Activated T-cell treated with anti-CD3 and anti-CD28 coated beads, Interleukin-2, amount 50 U/mL, for 72 hours (primary cell): ENCODE data around the gene VEGFA. TPM values are rescaled to one million over a fixed set of nuclear protein-coding genes. Genes with fewer than 3 reads are reported as not detected.

ENCODE experiments used
- ATAC-seq, 2 donors: fragments of 150-1000 bp; cut with Tn5 transposase; replicated peaks in 1 of 2; 2 replicates each; pipeline ENCODE4 v1.10.0; 2021; ENCODE audit warnings: moderate library complexity in 2 of 2, mild to moderate bottlenecking in 1 of 2
- DNase-seq, 2 donors: peaks; one replicate each; pipeline ENCODE4 v3.0.0; 2021 to 2022; ENCODE audit warnings: mixed read lengths in 1 of 2
- H3K27ac Mint-ChIP-seq: one replicate; pipeline ENCODE4 v1.8.0; 2022; ENCODE audit warnings: mild to moderate bottlenecking, moderate library complexity, mixed read lengths
- H3K27me3 Mint-ChIP-seq: one replicate; pipeline ENCODE4 v1.8.0; 2022; ENCODE audit warnings: low read depth, mixed read lengths
- H3K36me3 Mint-ChIP-seq, 2 donors: one replicate each; pipeline ENCODE4 v1.8.0; 2022; ENCODE audit warnings: mixed read lengths in 2 of 2, mild to moderate bottlenecking in 1 of 2; ENCODE audit not compliant: insufficient read depth in 2 of 2
- H3K4me1 Mint-ChIP-seq: one replicate; pipeline ENCODE4 v1.8.0; 2022; ENCODE audit warnings: low read depth, mixed read lengths
- H3K4me3 Mint-ChIP-seq, 2 donors: one replicate each; pipeline ENCODE4 v1.8.0; 2022; ENCODE audit warnings: mild to moderate bottlenecking in 2 of 2, mixed read lengths in 2 of 2, moderate library complexity in 2 of 2
- H3K9me3 Mint-ChIP-seq, 2 donors: one replicate each; pipeline ENCODE4 v1.8.0; 2022; ENCODE audit warnings: mixed read lengths in 2 of 2
- total RNA-seq, 2 donors: library from RNA; stranded (reverse); gene quantifications; one replicate each; pipeline ENCODE4 v1.2.3, GENCODE V29; 2022

The VEGFA gene
- 10 to 100 TPM; 65.2 to 67.1 TPM for total RNA-seq

DNA sequence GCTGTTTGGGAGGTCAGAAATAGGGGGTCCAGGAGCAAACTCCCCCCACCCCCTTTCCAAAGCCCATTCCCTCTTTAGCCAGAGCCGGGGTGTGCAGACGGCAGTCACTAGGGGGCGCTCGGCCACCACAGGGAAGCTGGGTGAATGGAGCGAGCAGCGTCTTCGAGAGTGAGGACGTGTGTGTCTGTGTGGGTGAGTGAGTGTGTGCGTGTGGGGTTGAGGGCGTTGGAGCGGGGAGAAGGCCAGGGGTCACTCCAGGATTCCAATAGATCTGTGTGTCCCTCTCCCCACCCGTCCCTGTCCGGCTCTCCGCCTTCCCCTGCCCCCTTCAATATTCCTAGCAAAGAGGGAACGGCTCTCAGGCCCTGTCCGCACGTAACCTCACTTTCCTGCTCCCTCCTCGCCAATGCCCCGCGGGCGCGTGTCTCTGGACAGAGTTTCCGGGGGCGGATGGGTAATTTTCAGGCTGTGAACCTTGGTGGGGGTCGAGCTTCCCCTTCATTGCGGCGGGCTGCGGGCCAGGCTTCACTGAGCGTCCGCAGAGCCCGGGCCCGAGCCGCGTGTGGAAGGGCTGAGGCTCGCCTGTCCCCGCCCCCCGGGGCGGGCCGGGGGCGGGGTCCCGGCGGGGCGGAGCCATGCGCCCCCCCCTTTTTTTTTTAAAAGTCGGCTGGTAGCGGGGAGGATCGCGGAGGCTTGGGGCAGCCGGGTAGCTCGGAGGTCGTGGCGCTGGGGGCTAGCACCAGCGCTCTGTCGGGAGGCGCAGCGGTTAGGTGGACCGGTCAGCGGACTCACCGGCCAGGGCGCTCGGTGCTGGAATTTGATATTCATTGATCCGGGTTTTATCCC is at the start of gene VEGFA:
TSS of gene VEGFA (plus strand) at position 686 of the 846 bp plus-strand sequence.
- Mint-ChIP-seq H3K4me3 (peak within 1 kb of the TSS; percentile 95 to 97), H3K36me3 (peaks cover 8% of the 10 kb centered on the region in 2 donors), H3K27ac (peak within 1 kb of the TSS; percentile 87), H3K4me1 (peaks cover 33% of the 10 kb centered on the region), H3K9me3 (no peaks in the 10 kb centered on the region), H3K27me3 (no peaks in the 10 kb centered on the region)
- peak; percentile 73 to 76 for ATAC-seq
- peak; percentile 92 for DNase-seq

DNA sequence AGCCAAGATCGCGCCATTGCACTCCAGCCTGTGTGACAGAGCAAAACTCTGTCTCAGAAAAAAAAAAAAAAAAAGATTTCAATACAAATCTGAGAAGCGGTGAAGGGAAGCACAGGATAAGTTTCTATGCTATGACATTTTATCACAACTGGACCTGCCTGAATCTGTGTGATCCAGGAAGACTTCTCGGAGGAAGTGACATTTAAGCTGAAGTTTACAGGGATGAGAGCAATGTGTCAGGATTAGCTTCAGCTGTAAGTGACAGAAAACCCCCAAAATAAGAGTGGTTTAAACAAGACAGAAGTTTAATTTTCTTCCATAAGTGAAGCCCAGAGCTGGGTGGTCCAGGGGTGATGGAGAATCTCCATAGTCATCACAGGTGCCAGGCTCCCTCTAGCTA is 49.0 kb upstream of the VEGFA start:
- no peaks in the 10 kb centered on the region for H3K27me3 Mint-ChIP-seq
- H3K4me3 Mint-ChIP-seq, result no peak overlapping the region
- H3K9me3 Mint-ChIP-seq, result no peaks in the 10 kb centered on the region
- H3K4me1 Mint-ChIP-seq, result peaks cover 30% of the 10 kb centered on the region
- no peak overlapping the region for H3K27ac Mint-ChIP-seq
- H3K36me3 Mint-ChIP-seq, result no peaks in the 10 kb centered on the region
- no peak for DNase-seq
- ATAC-seq, result no peak

DNA sequence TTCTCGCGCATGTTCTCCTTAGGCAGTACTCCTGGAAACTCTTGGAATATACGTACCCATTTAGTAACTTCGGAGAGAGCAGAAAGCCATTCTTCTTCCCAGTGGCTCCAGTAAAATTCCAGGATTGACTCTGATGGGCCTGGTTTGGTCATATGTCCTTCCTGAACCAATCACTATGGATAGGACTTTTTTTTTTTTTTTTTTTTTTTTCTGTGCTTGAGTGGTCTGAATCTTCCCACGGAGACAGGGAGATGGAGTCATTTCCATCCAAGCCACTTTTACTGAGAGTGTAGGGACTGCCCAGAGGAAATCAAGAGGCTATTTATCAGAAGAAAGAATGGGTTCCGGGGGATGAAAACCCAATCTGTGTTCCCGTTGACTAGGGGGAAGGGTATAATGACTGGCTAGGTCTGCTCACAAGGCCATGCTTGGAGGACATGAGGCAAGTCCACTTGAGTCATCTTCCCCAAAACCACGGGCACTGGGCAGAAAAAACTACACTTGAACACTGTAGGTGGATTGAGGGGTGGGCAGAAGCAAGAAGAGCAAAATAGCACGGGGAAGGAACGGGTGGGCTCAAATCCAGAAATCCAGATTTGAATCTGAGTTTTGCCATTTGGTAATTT is 47.0 kb upstream of the VEGFA start:
- peaks cover 46% of the 10 kb centered on the region for H3K4me1 Mint-ChIP-seq
- H3K36me3 Mint-ChIP-seq, result no peaks in the 10 kb centered on the region
- DNase-seq (no peak), ATAC-seq (no peak)
- H3K27me3 Mint-ChIP-seq, result no peaks in the 10 kb centered on the region
- H3K4me3 Mint-ChIP-seq, result no peak overlapping the region
- no peak overlapping the region for H3K27ac Mint-ChIP-seq
- peaks cover 0 to 2% of the 10 kb centered on the region in 2 donors for H3K9me3 Mint-ChIP-seq

DNA sequence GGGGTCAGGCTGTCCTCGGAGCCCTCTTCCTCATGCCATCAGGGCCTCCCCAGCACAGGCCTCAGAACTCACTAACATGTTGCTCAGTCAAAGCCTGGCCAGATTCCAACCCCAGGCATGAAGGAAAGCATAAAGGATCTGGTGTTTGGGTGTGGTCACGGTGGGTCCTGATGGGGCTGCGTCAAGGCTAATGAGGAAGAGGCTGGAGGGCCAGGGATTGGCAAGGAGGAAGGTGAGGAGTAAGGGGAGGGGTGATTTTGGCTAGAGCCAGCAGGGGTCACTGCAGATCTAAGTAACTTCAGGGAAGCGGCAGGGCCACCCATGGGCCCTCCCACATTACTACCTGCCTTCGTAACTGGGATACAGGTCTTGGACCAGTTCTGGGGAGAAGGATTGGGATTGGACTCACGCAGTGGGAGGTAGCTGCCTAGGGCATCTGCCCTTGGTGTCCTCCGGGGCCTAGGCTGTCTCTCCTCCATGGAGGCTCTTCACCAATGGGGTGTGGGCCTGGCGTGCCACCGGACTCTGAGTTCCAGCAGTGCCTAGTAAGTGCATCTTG is 46.2 kb upstream of the VEGFA start:
- no peaks in the 10 kb centered on the region for H3K36me3 Mint-ChIP-seq
- H3K9me3 Mint-ChIP-seq, result peaks cover 0 to 4% of the 10 kb centered on the region in 2 donors
- H3K4me1 Mint-ChIP-seq, result peaks cover 46% of the 10 kb centered on the region
- H3K27ac Mint-ChIP-seq, result no peak overlapping the region
- no peaks in the 10 kb centered on the region for H3K27me3 Mint-ChIP-seq
- ATAC-seq, result peak; percentile 64 to 72
- peak overlapping the region in 1 of 2 donors; percentile 71 for H3K4me3 Mint-ChIP-seq
- peak; percentile 81 to 83 for DNase-seq

DNA sequence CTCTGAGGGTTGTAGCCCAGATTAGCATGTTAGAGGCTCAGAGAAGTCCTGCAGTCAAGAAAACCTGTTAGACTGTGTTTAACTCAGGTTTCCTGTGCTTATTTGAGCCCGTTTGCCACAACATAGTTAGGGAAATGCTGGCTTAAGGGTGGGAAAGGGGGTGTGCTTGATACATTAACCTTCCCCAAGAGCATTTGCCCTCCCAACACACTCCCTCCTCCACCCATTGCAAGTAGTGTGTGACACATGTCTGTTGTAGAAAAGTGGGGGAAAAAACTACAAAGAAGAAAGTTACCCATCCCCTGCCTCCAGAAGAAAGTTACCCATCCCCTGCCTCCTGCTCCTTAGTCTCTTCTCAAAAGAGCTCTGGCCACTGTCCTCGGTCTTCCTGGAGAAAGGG is 45.7 kb upstream of the VEGFA start:
- H3K27ac Mint-ChIP-seq, result no peak overlapping the region
- H3K36me3 Mint-ChIP-seq, result peaks cover 0 to 2% of the 10 kb centered on the region in 2 donors
- H3K4me3 Mint-ChIP-seq, result peak overlapping the region; percentile 63 to 71
- no peaks in the 10 kb centered on the region for H3K27me3 Mint-ChIP-seq
- ATAC-seq (peak in 1 of 2 donors; percentile 1), DNase-seq (peak in 1 of 2 donors; percentile 8)
- H3K4me1 Mint-ChIP-seq, result peaks cover 46% of the 10 kb centered on the region
- H3K9me3 Mint-ChIP-seq, result peaks cover 0 to 5% of the 10 kb centered on the region in 2 donors

DNA sequence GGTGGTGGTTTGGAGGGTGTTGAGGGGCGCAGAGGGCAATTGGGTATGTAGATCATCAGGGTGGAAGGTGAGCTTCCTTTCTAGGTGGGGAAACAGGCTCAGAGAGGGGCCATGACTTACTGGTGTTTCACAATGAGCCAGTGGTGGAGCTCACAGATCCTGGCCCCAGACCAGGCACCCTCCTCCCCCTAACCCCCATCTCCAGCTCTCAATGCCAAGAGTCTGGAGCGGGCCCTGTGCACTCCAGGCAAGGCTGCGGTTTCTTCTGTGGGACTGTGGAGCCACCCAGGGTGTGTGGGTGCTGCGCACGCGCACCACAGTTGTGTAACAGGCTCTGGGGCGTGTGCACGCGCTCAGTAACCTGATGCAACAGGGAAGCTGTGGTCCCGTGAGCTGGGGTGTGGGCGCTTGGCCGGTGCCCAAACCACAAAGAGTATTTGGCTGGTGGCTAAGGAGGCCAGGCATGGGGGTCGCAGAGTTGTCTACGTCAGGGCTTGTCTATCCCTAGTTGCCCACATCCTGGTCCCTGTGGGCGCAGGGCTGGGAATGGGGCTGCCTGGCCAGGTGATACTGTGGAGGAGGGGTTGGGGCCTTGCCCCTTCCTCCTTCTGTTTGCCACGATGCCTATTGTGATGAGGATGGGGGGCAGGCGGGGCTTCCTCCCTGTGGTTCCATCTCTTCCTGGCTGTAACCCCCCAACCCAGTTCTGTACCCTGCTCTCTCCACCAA is 44.9 kb upstream of the VEGFA start:
- peaks cover 0 to 5% of the 10 kb centered on the region in 2 donors for H3K9me3 Mint-ChIP-seq
- peak; percentile 84 for ATAC-seq
- H3K4me3 Mint-ChIP-seq, result peak overlapping the region; percentile 63 to 71

DNA sequence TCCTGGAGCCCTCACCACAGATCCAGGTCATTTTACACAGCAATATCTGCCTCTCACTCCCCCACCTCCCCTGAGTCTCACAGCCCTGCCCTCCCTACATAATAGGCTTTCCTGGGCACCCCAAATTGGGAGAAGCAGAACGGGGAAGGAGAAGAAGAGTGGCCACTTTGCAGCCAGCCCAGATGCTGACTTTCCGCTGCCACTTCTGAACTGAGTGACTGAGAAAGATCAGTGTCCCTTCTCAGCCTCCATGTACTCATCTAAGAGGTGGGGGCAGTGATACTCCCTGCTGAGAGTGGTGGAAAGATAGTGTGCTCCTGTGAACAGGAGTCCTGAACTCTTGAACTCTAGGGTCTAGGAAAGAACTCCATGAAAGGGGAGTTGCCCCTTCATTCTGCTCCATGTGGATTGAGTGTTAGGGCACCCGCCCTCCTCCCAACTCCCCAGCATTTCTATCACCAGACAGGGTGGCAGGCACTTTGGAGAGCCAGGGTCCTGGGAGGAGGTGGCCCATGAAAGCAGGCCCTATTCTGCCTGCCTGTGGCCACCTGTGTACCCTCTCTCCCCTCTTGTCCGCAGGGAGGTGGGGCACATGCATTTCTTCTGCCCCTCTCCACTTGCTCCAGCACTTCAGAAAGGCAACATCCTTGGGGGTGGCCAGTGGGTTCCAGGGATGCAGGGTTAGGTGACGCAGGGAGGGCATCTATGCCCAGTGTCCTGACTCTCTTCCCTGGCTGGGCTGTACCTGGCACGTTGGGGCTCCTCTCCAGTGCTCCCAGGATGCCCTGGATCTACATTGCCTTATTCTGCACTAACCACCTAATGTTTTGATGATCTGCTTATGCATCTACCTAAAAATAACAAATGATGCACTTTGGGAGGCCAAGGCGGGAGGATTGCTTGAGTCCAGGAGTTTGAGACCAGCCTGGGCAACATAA is 44.1 kb upstream of the VEGFA start:
- H3K27ac Mint-ChIP-seq, result peak overlapping the region; percentile 89
- H3K27me3 Mint-ChIP-seq, result no peaks in the 10 kb centered on the region
- DNase-seq (no peak), ATAC-seq (peak in 1 of 2 donors; percentile 0)
- peak overlapping the region; percentile 63 to 71 for H3K4me3 Mint-ChIP-seq
- H3K4me1 Mint-ChIP-seq, result peaks cover 46% of the 10 kb centered on the region
- H3K36me3 Mint-ChIP-seq, result peaks cover 5 to 8% of the 10 kb centered on the region in 2 donors
- H3K9me3 Mint-ChIP-seq, result peaks cover 2 to 9% of the 10 kb centered on the region in 2 donors

More for the DNA sequence above, 44.9 kb upstream of the VEGFA start:
- H3K4me1 Mint-ChIP-seq, result peaks cover 46% of the 10 kb centered on the region
- peak; percentile 87 to 89 for DNase-seq
- H3K27ac Mint-ChIP-seq, result peak overlapping the region; percentile 89
- H3K27me3 Mint-ChIP-seq, result no peaks in the 10 kb centered on the region
- peaks cover 2% of the 10 kb centered on the region in 2 donors for H3K36me3 Mint-ChIP-seq

DNA sequence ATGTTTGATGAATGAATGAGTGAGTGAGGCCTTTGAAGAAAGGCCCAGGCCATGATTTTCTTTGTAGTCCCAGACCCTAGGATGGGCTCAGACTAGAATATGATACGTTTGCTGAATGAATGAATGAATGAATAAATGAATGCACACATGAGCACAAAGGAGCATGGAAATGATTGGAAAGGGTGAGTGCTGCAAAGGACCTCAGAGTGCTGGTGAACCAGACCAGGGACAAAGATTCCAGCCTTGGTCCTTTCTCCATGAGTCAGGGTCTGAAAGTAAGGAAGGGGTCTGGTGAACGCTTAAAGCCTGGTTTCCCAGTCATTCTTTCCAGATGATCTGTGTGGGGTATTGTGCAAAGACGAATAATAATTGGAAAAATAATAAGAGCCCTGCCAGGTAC is 42.4 kb upstream of the VEGFA start:
- ATAC-seq, result no peak
- Mint-ChIP-seq H3K4me3 (no peak overlapping the region), H3K27me3 (no peaks in the 10 kb centered on the region), H3K9me3 (peaks cover 8 to 21% of the 10 kb centered on the region in 2 donors), H3K27ac (no peak overlapping the region), H3K4me1 (peaks cover 46% of the 10 kb centered on the region), H3K36me3 (peaks cover 8 to 22% of the 10 kb centered on the region in 2 donors)
- DNase-seq, result no peak

DNA sequence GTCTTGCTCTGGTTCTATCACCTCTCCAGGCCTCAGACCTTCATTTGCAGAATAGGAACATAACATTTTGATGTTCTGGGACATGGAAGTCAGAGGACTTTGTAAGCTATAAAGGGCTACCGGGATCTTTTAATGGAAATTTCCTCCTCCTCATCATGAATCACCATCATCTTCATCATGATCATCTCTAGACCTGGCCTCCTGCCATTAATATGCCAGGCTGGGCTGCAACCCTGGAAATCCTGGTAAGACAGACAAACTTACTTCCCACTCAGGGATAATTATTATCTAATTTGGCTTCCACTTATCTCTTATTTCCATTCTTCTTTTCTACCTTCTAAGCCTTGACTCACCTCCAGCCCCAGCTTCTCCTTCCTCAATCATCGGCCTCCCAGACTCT is 41.4 kb upstream of the VEGFA start:
- no peak for DNase-seq
- no peak for ATAC-seq
- Mint-ChIP-seq H3K4me3 (no peak overlapping the region), H3K9me3 (peaks cover 10 to 21% of the 10 kb centered on the region in 2 donors), H3K36me3 (peaks cover 8 to 22% of the 10 kb centered on the region in 2 donors), H3K27me3 (no peaks in the 10 kb centered on the region), H3K4me1 (peaks cover 40% of the 10 kb centered on the region), H3K27ac (no peak overlapping the region)

DNA sequence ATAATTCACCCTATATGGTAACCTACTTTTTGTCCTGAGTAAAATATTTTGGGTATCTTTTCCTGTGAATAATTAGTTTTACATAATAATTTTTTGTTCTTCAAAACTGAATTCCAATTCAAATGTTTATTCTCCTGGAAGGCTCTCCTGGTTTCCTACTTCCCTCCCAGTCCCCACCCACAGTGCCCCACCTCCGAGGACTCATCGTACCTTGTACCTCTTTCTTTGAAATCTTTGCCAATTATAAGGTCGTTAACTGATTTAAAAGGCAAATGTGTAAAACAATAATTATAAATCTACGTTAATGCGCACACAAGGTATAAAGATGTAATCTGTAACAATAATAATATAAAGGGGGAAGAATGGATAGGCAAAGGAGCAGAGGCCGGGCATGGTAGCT is 40.5 kb upstream of the VEGFA start:
- Mint-ChIP-seq H3K4me1 (peaks cover 39% of the 10 kb centered on the region), H3K36me3 (peaks cover 8 to 22% of the 10 kb centered on the region in 2 donors), H3K27ac (no peak overlapping the region), H3K9me3 (peaks cover 10 to 21% of the 10 kb centered on the region in 2 donors), H3K4me3 (no peak overlapping the region), H3K27me3 (no peaks in the 10 kb centered on the region)
- DNase-seq (no peak), ATAC-seq (no peak)

DNA sequence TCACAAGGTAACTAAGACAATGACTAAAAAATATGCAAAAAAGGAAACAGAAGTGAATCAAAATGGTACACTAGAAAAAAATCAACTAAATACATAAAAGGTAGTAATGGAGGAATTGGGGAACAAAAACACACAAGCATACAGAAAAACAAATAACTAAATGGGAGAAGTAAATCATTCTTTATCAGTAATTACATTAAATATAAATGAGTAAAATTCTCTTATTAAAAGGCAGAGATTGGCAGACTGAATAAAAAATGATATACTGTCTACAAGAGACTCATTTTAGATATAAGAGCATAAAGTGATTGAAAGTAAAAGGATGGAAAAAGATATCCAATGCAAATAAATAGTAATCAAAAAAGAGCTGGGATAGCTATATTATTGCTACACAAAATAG is 39.4 kb upstream of the VEGFA start:
- ATAC-seq, result no peak
- H3K27me3 Mint-ChIP-seq, result no peaks in the 10 kb centered on the region
- DNase-seq, result no peak
- H3K36me3 Mint-ChIP-seq, result peaks cover 8 to 22% of the 10 kb centered on the region in 2 donors
- no peak overlapping the region for H3K27ac Mint-ChIP-seq
- peaks cover 10 to 21% of the 10 kb centered on the region in 2 donors for H3K9me3 Mint-ChIP-seq
- H3K4me1 Mint-ChIP-seq, result peaks cover 30% of the 10 kb centered on the region
- H3K4me3 Mint-ChIP-seq, result no peak overlapping the region
